ENCODE data around the gene CDH4. TPM values are rescaled to one million over a fixed set of nuclear protein-coding genes. Genes with fewer than 3 reads are reported as not detected.

The CDH4 gene
- total RNA-seq, 4 donors from 2014 or later, result under 0.01 to 0.56 (median 0.19) TPM; not detected in 1

DNA sequence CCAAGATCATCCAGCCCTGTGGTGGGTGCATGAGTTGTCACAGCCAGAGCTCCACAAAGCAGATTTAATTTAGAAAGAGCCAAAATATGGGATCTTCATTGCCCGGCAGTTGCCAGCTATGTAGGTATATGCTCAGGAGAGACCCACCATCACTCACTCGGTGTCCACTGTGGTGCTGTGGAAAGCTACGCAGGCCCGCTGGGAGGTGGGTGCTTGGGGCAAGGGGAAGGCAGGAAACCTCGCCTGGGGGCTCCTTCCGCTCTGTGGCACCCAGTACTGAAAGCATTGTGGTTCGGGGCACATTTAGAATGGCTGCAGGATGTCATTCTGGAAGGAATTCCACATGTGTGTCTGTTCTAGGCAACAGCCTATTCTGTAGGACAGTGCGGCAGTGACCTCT lies 553.7 kb downstream of the CDH4 start:
- DNase-seq (ENCODE audit: low spot score) (no peak), ATAC-seq (ENCODE audit: low FRiP score) (no peak)
- TF ChIP-seq, protein P1, sequence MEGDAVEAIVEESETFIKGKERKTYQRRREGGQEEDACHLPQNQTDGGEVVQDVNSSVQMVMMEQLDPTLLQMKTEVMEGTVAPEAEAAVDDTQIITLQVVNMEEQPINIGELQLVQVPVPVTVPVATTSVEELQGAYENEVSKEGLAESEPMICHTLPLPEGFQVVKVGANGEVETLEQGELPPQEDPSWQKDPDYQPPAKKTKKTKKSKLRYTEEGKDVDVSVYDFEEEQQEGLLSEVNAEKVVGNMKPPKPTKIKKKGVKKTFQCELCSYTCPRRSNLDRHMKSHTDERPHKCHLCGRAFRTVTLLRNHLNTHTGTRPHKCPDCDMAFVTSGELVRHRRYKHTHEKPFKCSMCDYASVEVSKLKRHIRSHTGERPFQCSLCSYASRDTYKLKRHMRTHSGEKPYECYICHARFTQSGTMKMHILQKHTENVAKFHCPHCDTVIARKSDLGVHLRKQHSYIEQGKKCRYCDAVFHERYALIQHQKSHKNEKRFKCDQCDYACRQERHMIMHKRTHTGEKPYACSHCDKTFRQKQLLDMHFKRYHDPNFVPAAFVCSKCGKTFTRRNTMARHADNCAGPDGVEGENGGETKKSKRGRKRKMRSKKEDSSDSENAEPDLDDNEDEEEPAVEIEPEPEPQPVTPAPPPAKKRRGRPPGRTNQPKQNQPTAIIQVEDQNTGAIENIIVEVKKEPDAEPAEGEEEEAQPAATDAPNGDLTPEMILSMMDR (IDR thresholded peaks at IDR 0.05), result no peak

DNA sequence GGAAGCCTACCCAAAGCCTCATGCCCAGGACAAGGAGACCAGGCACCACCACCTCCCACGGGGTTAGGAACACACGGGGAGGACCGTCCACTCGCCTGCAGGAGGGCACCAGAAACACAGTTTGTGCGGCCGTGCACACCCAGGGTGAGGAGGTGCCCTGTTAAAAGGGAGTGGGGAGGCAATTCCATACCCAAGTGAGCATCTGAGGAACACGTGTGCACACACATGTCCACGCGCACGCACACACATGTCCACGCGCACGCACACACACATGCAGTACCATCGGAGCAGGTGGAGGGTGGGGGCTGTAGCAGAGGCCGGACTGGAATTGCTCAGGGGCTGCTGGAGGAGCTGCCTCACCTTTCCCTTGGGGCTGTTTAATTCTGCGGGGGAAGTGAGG lies 554.3 kb downstream of the CDH4 start:
- TF ChIP-seq, protein P1 (IDR thresholded peaks at IDR 0.05), result no peak
- DNase-seq (ENCODE audit: low spot score) (no peak), ATAC-seq (ENCODE audit: low FRiP score) (no peak)

DNA sequence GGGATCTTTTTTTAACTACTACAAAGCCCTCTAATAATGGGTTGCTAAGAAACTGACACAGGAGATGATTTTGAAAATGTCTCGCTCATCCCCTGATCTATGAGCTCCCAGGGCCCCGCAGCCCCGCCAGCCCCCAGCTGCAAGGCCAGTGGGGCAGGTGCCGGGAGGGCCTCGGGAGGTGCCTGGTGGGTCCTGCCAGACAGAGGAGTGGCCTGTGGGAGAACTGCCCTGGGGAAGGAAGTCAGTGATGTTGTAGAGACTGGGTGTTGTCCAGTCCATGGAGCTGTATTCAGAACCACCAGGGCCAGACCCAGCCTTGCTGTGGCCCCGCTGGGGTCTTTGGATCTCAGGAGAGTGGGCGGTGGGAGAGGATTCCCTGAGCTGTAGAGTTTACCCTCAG lies 554.9 kb downstream of the CDH4 start:
- DNase-seq (ENCODE audit: low spot score) (no peak), ATAC-seq (ENCODE audit: low FRiP score) (no peak)
- TF ChIP-seq, protein P1 (IDR thresholded peaks at IDR 0.05), result no peak

DNA sequence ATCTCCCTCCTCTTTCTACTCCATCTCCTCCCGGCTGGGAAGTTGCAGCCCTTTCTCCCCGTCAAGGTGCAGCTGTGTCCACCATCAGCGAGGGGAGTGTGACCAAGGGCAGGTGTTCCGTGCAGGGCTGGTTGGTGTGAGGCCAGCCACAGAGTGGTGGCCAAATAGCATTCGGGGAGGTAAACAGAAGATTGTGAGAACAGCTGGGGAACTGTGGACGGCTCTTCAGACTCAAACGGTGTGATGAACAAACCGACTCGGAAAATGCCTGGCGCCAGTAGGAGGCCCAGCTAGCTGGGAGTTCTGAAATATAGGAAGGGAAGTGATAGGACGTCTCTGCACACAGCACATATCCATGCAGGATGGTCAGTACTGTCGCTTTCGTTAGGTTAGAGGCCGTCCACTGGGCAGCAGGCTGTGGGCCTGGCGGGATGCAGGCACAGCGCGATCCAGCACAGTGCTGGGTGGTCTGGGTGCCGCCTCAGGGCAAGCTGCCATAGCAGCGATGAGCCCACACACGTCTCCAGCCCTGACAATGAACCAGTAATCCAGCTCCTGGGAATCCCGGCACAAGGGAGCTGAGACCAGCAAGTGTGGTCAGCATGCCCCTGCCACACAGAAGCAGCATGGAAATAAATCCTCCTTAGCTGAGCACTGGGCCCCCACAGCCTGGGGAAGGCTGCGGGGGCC lies 555.6 kb downstream of the CDH4 start:
- no peak for DNase-seq (ENCODE audit: low spot score)
- TF ChIP-seq, protein P1 (IDR thresholded peaks at IDR 0.05), result no peak
- ATAC-seq (ENCODE audit: low FRiP score), result no peak

DNA sequence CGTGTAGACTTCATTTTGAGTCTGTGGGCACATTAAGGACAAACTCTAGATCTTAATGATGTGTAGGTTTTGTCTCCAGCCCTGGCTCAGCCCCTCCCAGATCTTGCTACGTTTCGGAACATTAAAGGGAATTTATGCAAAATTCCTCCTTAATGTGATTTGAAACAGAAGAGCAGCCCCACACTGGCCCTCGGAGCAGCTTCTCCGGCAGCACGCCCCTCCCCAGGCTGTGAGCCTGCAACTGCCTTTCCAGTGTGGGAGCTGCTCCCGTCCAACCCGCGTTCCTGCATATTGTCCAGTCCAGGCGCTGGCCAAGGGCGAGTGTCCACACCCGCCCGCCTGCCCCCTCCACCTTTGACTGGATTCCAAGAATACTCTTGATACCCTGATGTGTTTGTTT lies 556.4 kb downstream of the CDH4 start:
- TF ChIP-seq, protein P1 (IDR thresholded peaks at IDR 0.05), result no peak
- ATAC-seq (ENCODE audit: low FRiP score), result no peak
- DNase-seq (ENCODE audit: low spot score), result no peak

DNA sequence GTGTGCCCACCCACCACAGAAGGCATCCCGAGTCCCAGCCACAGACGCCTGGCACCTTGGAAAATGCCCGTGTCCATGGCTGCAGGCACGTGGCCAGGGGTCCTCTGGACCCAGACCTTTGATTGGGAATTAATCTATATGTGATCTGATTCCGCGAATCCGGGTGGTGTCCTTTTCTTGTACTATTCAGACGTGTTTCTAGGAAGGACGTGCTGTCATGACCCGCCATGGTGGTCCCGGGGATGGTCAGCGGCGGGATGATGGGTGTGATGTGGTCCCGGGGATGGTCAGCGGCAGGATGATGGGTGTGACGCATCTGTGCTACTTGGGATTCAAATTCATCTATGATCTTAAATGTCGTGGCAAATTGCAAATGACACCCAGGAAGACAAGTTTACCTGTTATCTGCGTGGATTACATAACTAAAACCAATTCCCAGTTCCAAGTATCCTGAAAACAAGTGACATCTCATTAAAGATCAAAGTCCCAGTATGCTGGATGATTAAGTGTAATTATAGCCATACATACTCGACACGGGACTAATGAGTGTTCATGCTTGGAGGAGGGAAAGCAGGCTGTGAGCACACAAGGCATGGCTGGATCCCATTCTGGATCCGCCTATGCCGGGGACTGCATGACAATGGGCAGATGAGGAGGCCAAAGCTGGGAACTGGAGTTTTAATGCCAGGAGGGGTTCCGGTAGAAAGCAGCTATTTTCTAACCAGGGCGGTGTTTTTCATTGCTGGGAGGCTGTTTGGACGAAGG lies 557.1 kb downstream of the CDH4 start:
- DNase-seq (ENCODE audit: low spot score) (no peak), ATAC-seq (ENCODE audit: low FRiP score) (no peak)
- TF ChIP-seq, protein P1 (IDR thresholded peaks at IDR 0.05), result no peak
